Left hindlimb (tissue), 1 donor: Measurements from ENCODE around the gene RIN2.
A peak's percentile ranks its signal among the peaks of the same experiment; 100 is the strongest.

Experiments used
- DNase-seq: peaks from one replicate; pipeline ENCODE4 v3.0.0-alpha.2; 2018

Gene RIN2

GRCh38 chr20:19768325-19768842, 10.3 kb downstream of the RIN2 start:
- no peak for DNase-seq

GRCh38 chr20:19769507-19769906, 11.4 kb downstream of the RIN2 start:
- no peak for DNase-seq

DNA sequence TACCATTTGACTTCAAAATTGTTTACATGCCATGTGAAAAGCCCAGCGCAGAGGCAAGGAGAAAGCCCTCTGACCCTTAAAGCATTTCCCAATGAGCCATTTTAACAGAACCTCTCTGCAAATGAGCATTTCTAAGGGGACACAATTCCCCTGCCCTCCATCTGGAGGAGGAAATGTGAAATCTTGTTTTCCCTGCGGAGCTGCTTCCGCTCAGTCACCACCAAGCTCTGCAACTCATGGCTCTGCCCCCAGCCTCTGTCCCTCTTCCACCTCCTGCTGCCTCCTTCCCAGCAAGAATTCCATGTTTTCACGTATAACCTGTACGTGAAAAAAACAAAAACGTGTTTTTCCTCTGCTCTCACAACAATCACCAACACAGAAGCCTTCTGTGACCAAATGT, 12.3 kb downstream of the RIN2 start:
- no peak for DNase-seq

DNA sequence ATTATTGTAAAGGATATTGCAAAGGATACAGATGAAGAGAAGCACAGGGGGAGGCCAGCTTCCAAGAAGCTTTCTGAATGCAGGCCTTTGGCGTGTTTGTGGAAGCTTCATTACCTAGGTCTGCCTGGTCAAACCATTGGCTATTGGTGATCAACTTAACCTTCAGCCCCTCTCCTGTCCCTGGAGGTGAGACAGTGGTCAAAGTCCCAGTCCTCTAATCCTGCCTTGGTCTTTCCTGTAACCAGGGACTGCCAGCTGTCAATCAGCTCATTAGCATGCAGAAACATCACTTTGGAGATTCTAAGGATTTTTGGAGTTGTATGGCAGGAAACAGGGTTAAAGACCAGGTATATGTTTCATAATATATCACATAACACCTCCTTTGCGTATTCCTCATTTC, 13.0 kb downstream of the RIN2 start:
- DNase-seq = no peak

DNA sequence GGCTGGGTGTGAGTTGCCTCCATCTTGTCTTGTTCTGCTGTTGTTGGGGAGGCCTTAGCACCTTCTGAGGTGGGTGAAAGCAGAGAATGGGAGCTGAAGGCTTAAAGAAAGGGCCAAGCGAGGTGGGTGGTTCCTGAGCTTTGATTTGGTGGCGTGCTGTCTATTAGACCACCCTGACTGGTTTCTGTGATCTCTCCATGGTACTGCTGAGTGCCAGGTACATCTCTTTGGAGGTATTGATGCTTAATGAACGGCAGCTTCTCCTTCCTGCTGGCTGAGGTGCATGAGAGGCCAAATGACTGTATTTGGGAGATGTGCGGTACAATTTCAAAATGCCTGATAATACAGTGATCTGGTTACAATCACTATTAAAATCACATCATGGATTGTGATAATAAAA, 15.4 kb downstream of the RIN2 start:
- no peak for DNase-seq

GRCh38 chr20:19774135-19774933, 16.3 kb downstream of the RIN2 start:
- DNase-seq = no peak

DNA sequence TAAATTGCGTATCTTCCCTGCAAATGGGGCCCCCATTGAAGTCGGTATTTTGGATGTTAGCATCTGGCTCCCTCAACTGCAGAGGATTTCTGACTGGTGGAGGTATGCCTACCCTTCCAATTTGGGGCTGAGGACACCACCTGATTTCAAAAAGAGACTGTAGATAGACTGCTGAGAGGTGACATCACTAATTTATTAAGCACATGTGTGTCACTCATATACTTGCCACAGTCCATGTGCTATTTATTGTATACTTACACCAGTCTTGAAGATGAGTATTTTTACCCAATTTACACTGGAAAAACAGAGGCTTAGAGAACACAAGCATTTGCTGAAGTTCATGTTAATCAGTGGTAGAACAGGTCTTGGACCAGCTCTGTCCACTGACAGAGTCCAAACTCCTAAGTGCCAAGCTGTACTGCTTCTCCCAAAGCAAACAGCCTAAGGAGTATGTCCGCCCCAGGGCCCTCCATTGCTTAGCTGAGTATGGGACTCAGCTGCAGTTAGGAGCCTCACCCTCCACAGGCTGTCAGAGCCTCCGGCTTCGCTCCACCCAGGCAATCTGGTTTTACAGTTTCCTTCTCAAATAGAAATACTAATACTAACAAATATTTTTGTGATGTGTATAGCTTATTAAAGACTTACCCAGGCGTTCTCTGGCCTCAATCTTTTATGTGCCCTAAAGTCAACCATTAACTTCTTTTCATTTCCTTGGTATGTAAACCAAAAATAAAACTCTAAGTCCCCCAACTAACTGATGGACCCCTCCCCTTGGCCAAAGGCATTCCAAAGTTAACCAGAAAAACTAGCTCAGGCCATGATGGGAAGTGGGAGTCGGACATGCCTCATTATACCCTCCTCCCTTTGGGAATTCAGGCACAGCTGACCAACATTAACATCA, 17.5 kb downstream of the RIN2 start:
- DNase-seq = no peak

DNA sequence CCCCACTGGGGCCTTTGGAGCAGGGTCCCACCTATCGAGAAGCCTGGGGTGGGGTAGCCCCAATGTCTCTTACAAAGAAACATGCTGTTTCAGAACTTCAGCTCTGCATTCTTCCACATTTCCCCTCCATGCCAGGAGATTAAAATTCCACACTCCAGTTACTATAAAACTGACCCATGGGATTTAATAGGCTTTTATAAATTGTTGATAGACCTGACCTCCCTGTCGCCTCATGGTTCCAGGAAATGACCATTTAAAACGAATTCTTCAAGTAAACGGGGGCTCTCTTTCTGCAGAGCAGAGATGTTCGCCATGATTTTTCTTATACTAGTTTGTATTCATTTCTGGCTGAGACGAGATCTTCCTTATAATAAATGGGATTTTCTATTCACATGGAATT, 19.3 kb downstream of the RIN2 start:
- DNase-seq = no peak

- no peak for DNase-seq
Observed at GRCh38 chr20:19777981-19778380, 19.9 kb downstream of the RIN2 start.

DNA sequence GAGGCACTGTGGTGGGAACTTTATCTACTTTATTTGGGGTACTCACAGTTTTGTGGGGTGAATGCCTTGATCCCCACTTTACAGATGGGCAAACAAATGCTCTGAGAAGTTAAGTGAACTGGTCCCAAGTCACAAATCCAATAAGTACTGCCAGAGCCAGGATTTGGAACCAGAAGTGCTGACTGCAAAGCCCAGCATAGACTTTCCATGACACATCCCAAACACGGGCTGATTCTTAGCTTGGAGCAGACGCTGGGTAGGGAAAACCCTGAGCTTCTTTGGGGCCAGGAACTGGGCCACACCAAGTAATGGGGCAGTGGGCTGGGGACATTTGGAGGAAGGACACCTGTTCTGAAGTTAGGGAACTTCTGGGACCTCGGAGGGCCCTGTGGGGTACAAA, 20.3 kb downstream of the RIN2 start:
- DNase-seq = no peak

DNA sequence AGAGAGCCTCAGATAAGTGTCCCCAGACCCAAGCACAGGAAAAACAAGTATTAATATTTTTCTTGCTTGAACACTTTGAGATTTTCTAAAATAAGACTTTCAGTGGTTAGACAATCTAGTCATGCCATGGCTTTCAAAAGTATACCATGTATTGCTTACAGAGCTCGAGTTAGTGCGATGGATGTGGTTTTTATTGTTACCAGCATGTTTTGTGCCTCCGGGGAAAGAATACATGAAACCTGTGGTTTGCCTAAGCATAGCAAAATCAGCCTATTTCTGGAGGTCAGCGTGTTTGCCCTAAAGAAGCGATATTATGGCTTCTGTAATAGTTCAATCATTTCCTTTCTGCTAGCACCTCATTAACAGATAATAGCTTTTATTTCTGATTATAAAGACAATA, 21.6 kb downstream of the RIN2 start:
- no peak for DNase-seq

DNA sequence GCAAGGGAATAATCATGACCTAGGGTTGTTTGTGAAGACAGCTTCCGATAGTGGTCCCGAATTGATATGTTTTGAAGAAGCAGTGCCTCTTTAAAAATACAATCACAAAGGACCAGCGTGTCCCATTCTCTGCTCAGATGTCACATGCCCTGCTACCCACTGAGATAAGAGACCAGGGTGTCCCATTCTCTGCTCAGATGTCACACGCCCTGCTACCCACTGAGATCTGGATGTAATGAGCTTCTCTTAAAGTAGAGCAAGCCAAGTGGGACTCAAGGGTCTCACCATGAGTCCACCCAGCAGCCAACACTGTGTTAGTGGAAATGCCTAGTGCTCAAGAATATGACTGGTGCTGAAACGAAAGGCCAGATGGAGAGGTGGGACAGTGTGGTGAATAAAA, 22.2 kb downstream of the RIN2 start:
- no peak for DNase-seq

DNA sequence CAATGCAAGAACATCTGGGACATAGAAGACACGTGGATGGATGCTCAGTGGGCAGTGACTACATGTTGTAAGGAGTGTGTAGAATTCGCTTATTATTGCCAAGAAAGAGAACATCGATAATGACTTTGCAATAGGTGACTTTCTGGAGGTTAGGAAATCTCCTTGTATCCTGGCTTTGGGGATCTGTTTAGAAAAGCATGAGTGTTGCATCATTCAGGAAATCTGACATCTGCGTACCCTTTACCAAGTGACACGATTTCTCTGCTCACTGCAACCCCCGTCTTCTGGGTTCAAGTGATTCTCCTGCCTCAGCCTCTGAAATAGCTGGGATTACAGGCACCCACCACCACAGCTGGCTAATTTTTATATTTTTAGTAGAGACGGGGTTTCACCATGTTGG, 23.2 kb downstream of the RIN2 start:
- no peak for DNase-seq

- DNase-seq = no peak
Observed at GRCh38 chr20:19782669-19783068, 24.6 kb downstream of the RIN2 start.

GRCh38 chr20:19783966-19784401, 25.9 kb downstream of the RIN2 start:
- DNase-seq = no peak

DNA sequence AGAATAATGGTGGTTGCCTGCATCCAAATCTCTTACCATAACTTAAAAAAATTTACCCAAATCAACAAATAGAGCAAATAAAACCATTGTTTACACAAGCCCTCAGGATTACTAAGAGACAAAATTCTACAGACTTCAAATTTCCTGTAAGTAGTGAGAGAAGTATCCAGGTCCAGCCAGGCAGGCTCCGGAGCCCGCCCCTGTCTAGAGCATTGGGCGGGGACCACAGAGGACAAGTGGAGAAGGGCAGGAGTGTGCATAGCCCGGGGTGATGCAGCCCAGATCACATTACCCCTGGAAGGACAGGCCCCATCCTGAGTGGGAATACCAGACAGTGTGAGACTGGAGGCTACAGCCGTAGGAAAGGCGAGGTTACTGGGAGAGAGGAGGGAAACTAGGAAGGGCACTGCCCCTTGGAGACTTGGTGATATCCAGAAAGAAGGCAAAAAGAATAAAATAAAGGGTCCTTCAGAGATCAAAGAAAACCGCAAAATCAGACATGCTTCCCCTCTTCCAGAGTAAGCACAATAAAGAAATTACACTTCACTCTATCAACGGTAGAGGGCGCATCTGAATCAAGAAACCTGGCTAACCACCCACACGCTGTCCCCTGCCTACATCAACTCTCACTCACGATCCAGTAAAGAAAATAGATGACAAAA, 26.6 kb downstream of the RIN2 start:
- DNase-seq = peak; percentile 79

GRCh38 chr20:19785173-19785982, 27.3 kb downstream of the RIN2 start:
- DNase-seq = no peak

DNA sequence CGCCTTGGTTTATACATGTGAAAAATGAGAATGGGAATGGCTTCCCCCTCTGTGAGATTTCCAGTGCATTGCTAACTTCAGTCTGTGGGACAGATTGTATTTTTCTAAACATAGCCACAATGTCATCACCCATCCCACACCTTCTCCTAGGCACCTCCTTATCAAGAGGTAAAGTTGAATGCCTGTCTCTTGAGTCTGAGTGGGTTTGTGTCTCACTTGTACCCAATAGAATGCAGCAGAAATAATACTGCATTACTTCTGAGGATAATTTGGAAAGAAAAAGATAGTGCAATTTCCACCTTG, 27.9 kb downstream of the RIN2 start:
- DNase-seq = no peak

DNA sequence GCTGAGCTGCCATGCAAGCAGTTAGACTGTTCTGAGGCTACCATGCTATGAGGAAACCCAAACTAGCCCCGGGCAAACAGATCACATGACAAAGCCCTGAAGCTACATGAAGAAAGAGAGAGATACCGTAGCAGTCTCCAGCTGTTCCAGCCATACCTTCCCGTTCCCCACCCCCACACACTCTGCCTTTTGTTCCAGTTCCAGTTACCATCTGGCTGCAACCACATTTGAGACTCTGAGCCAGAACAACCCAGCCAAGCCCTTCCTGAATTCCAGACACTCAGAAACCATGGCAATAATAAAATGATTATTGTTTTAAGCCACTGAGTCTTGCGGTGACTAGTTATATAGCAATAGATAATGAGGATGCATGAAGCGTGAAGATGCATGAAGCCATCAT, 28.3 kb downstream of the RIN2 start:
- DNase-seq = peak; percentile 78

- no peak for DNase-seq
Observed at GRCh38 chr20:19787366-19787765, 29.3 kb downstream of the RIN2 start.

DNA sequence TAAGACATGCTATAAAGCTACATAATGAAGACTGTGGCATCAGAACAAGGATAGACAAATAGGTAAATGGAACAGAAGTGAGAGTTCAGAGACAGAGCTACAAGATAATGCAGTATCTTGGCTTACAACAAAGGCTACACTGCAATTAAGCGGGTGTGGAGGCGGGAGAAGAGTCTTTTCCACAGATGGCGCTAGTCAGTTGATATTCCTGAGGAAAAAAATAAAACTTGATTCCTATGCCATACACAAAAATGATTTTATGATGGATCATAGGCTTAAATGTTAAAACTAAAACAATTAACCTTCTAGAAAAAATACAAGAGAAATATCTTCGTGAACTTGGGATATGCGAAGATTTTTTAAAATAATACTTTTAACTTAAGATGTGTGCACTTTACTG, 31.0 kb downstream of the RIN2 start:
- no peak for DNase-seq

DNA sequence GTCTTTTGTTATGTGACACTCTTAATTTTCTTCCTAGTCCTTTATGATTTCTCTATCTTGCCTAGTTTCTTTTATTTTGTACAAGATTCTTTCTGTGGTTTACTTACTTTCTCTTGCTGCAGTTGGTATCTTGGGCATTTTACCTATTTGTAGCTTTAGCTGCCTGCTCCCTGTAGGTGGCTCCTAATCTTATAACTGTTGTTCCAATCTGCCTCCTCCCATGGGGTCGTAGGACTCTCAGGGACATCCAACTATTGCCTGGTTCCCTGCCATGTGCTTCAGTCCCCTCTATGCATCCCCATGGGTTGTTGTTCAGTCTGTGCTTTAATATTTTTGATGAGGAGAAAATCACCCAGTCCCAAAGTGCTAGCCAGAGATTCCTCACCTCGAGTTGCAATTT, 31.4 kb downstream of the RIN2 start:
- DNase-seq = no peak

DNA sequence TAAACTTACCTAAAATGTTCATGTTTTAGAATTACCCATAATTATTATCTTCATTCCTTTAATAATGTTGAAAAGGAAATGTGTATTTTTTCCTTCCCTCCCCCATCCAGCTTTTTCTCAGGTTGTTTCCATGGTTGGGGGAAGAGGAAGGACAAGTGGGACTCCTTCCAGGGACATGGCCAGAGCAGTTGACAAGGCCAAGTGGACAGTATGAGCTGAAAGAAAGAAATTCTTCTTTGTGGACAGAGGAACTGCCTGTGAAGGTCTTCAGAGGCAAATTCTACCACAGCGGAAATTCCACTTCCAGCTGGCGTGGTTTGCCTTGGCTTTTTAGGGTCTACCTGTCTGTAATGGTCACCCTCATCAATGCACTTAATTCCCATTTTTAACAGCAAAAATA, 33.8 kb downstream of the RIN2 start:
- DNase-seq = no peak
